AG08396 (cell line): ENCODE data around the gene SLIT1.

Experiments used
- DNase-seq: peaks from one replicate; pipeline ENCODE4 v3.0.0; 2012; ENCODE audit warnings: low spot score, mixed read lengths

Gene SLIT1

DNA sequence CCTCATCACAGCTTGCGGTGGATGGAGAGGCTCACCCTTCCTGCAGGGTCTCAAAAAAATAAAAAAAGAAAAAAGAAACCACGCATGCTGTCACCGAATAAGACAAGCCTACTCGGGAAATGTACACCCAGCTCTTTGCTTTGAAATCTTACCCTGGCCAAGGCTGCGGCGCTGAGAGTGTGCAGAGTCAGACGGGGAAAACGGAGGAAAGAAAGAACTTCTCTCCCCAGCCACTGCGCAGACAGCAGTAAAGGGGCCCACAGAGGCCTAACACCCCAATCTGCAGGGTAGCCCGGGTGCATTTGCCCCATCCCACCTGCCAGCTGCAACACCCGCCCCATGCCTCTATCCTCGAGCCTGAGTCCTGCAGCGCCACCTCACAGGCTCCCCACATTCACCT is 14.8 kb downstream of the SLIT1 start:
- DNase-seq: no peak

DNA sequence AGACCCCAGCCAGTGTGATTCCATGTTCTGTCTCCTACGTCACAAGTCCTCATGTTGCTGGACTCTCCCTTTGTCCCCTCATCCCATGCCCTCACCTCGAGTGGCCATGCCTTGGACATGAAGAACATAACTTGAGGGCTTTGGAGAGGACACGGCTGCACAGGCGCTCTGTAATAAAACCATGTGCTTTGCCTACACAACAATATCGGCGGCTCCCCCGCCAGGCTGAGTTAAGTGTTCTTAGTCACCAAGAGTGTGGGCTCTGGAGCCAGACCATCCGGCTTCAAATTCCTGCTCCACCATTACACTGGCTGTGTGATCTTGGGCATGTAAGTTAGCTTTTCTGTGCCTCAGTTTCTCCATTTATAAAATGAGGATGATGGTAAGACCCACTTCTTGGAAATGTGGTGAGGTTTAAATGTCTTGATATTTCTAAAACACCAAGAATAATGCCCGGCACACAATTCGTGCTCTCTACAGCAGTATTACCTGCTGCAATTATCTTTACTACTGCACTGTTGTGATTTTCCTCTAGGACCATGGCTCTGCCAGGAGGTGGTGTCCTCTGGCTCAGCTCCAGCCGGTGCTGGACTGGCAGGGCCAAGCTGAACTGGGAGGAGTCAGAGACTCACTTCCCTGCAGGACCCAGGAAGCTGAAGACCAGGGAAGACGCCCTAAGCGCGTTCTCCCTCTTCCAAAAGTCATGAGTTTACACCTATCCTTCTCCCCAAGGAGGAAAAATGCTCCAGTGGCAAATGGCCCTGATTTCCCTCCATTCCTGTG is 15.7 kb downstream of the SLIT1 start:
- DNase-seq: no peak

DNA sequence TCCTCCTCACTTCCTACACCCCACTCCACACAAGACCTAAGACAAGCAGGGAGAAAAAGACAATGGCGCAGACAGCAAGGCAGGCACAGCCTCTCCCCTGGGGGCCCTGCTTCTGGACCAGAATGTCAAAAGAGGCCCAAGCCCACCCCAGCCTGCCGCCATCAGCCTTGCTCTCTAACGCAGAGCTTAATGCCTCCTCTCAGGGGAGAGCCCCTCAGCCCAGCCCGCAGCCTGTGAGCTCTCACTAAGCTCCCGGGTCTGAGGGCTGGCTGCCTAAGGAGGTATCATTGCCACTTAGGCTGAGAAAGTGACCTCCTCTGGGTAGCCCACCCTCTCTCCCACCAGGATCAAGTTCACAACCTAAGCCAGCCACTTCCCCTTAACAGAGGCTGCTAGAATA is 16.7 kb downstream of the SLIT1 start:
- DNase-seq: no peak

DNA sequence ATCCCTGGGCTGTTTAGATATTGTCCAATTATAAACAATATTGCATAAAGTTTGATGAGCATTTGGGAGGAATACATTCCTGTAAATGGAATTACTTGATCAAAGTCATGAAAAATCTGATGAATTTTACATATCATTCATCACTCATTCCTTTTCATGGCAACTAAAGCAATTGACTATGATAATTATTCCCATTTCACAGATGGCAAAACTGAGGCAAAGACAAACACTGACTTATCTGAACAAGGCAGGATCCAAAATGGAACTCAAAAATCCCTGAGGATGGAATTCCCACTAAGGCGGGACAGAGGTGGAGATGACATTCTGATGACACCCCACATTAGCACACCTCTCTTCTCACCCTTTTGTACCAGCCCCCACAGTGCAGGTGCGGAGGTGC is 17.1 kb downstream of the SLIT1 start:
- DNase-seq: no peak

DNA sequence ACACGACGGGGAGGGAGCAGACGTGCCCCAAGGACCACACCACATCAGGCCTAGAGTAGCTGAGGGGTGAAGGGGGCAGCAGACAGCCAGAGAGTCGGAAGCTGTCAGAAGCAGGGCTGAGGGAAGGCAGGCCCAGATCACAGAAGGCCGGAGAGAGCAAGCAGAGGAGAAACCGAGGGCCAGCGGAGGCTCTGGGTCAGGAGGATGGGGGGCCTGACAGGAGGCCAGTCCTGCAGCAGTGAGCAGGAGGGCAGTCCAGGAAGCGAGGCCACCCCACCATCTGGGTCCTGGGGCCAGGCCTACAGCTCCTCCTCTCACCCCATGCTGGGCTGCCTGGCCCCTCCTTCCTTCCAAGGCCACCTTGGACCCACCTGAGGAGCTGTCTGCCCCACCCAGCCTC is 20.3 kb downstream of the SLIT1 start:
- DNase-seq: no peak

DNA sequence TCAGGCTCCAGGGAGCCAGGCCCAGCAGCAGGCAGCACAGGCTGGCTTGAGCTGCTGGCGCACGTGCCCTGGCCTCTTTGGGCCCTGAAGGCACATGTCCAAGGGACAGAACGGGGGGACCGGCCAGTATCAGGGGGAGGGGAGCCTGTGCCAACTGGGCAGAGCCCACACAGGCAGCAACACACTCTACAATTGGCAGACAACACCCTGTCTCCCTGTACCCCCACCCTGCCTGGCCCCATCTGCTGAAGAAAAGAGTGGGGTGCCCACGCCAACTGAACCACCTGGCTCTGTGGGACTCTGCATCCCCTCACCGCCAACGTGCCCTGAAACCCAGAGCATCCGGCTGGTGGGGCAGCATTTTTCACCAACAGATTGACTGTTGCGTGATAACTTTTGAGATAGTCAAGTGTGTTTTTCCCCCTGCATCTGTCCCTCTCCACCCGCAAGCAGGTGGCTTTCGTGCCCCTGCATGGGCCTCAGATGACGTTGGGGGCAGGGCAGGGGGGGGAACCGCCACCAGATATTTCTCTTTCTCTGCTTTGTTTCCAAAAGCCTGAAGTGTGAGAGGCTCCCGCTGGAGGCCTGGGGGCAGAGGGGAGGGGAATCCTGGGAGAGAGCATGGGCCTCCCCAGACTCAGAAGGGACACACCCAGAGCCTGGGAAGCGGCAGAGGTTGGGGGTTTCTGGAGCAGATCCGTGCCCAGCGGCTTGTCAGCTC is 21.8 kb downstream of the SLIT1 start:
- no peak for DNase-seq

DNA sequence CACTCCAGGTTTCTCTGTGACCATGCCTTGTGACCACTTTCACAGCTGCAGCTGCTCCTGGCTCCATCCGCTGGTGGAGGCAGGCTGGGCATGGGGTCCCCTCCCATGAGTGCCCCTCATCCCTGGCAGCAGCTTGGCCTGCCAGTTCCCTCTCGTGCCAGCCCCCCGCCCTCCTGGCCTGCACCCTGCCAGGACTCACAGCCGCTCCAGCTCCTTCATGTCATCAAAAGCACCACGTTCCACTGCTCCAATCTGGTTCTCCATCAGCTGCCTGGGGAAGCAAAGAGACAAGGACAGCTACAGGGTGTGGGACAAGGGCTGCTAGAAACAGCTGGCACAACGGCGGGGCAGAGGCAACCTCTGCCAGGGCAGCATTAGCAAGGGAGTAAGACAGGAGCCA is 22.6 kb downstream of the SLIT1 start:
- no peak for DNase-seq

DNA sequence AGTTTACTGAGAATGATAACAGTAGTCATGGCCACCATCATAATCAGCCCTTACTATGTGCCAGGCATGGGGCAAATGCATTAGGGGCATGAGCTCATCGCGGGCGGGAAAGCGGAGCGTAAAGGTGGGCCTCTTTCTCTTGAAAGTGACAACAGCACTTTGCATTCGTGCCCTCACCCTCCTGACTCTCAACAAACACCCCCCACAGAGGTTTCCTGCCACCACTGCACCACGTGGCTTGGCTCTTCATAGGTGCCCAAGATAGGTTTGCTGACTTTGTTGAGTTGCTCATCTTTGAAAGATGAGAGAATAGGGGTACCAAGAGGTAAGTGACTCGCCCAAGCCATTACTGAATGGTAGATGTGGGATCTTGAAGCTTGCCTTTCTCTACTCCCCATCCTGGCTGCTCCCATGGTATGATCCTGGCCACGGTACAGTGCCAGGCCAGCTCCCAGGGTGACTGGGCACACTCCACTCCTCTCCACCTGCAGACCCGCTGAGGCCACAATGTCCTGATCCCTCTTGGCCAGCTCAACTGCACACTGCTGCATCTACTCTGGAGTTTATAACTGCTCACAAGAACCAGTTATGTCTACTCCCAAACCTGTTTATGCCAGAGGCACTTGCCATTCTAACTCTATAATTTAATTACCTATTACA is 26.0 kb downstream of the SLIT1 start:
- DNase-seq: no peak

DNA sequence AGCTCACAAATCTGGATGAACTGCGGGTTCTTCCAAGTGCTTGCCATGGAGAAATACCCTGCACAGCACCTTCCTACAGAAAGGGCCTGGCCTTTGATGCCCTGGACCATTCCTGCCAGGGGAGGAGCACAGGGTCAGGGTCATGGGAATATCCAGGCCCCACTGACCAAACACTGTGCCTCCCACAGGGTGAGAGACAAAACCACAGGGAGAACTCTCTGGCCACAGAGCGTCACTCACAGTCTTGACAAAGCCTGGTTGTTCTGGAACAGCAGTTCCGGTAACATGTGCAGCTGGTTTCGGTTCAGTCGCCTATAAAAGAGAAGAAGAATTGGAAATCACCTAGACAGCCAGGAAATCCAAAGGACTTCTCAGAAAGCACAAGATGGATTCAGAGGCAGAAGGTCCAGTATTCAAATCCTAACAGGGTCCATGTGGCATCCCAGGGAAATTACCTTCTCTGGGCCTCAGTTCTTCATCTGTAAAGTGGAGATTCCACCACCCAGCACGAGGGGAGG is 28.1 kb downstream of the SLIT1 start:
- DNase-seq: no peak

DNA sequence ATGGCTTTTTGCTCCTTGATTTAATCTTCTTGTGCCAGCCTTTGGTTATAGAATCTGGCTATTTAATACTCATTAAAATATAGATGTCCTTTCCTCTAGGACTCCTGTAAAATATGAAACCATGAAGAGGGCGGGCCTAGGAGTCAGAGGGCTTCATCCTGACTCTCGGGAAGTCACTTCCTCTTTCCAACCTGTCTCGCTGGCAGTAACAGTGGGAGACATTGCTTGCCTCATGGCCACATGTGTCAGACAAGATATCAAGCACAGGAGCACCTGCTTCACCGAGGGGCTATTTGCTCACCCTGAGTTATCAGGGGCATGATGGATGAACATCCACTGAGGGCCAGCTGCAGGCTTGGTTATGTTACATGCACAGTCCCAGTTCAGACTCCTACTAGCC is 31.0 kb downstream of the SLIT1 start:
- no peak for DNase-seq

DNA sequence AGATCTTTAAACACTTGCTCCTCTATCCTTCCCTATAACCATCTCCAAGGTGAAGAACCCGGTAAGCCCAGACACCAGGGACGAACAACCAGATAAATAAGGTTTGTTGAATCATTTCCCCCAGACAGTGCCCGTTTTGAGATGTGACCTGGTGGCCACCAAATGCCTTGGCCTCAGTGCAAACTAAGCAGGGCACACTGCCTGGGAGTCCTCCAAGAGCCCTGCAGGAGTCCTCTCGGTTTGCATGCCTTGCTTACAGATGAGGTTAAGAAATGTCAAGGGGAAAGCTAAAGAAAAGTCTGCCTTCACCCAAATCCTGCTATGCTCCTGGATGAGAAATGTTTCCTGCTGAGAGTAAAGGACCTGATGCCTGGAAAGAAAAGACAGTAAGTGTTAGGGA is 31.6 kb downstream of the SLIT1 start:
- no peak for DNase-seq

DNA sequence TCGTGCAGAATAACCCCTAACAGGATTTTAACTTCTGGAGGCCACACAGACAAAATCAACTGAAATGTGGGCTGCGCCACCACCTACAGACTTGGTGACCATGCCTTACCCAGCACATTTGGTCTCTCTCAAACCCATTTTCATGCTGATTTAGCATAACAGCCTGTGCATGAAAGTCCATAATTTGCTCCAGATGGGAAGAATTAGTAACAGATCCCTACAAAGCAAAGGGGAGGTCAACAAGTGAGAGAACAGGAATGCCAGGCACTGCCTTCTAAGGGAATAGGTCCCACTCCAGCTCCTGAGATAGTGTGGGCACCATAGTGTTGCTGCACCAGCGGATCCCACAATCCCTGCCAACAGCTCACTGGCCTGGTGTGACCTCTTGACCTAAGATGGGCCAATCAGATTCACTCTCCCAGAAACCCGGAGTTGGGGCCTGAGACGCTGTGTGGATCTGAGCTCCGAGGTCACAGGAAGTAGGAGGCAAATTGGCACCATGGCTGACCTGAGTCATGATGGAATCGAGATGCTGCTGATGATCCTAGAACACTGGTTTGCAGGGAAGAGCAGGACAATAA is 32.4 kb downstream of the SLIT1 start:
- DNase-seq: no peak

DNA sequence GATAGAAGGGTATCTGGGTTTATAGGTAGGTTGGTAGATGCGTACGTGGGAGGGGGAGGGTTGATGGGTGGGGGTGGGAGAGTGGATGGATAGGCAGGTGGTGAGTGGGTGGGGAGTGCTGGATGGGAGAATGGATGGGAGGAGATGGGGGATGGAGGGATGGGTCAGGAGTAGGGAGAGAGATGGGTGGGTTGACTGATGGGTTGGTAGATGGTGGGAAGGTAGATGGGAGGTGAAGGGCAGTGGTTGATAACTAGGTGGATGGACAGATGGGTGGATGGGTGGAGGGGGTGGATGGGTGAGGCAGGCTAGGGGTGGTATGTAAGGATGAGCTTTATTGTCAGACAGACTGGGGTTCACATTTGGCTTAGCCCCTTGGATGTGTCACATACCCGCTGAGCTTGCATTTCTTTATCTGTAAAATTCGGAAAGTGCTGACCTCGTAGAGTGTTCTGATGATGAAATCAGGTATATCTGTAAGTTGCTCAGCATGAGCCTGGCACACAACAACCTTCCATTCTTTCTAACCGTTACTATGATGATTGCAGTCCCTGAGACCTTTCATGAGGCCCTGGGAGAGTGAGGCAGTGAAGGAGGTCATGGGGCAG is 34.3 kb downstream of the SLIT1 start:
- DNase-seq: no peak

DNA sequence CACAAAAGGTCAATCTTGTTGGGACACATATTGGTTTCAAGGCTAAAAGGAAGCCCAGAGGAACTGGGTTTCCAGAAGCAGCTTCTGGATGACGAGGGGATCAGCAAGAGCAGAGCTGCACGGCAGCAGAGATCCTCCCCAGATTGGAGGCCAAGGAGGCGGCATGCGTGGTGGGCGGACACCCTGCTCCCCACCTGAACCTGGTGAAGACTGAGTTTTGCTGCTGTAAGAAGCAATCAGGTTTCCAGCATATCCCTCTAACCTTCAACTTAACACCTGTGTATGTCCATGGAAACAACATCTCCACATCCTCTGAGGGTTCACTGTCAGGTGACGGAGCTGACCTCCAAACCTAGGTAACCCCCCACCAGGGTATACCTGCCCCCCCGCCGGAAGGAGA is 35.1 kb downstream of the SLIT1 start:
- no peak for DNase-seq

DNA sequence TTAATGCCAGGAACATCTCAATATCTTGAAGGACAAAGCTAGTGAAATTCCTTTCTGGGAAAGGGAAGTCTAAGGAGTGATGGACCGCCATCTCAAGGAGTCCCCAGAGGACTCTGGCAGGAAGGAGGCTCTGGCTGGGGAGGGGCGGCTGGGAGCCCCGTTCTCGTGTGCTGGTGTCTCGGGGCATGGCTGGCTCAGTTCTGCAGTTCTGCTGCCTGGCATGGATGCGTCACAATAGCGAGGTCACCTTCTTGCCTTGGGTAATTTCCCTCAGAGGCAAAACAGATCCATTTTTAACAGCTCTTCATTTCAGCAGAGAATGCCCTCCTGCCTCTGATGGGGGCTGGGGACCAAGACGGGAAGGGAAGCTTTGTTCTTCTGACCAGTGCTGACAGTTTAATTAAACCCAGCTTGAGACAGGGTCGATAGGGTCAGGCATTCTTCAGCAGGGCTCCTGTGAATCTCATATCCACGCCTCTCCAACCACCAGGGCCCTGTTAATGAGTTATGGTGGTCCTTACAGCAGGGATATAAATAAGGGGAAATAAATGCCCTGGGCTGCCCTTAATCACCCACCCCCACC is 35.7 kb downstream of the SLIT1 start:
- no peak for DNase-seq

DNA sequence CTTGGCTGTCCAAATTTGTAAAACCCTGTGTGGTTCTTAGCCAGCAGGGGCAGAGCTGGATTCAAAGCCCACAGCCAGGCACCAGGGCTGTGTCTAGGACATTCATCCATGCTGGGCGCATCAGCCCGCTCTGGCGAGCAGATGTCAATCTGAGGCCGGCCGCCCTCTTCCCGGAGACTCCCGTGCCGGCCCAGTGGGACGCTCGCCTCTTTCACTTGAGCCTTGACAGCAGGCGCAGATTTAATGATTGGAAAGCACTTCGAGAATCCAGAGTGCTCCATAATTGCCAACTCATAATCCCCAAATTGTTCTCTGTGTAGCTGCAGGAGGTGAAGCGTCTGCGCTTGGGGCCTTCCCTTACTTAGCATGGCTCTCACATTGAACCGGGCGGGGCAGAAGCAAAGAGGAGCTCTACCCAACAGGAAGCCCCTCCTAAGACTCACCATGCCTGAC is 36.7 kb downstream of the SLIT1 start:
- DNase-seq: no peak

DNA sequence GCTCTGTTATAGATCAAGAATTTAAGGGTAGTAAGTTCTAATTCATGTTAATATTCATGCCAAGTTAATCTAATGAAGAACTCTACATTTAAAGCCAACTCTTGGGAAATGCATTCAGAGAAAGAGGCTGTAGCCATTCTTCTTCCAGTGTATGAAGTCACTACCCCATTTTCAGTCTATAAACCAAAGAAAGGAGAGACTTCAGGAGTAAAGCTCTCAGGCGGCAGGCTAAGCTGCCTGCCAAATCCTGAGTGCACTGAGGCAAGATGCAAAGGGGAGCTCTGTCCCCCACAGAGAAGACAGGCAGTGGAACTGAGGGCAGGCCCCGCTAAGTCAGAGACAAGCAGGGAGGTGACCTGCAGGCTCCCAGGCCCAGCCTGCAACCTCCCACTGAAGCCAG is 41.5 kb downstream of the SLIT1 start:
- DNase-seq: no peak

DNA sequence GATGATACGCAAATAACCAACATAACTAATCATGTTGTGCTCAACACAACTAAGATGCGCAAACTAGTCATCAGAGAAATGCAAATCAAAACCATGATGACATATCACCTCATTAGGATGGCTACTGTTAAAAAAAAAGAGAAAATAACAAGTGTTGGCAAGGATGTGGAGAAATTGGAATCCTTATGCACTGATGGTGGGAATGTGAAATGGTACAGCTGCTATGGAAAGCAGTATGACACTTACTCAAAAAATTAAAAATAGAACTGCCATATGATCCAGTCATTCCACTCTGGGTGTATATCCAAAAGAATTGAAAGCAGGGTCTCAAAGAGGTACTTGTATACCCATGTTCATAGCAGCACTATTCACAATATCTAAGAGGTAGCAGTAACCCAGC is 42.9 kb downstream of the SLIT1 start:
- DNase-seq: no peak

DNA sequence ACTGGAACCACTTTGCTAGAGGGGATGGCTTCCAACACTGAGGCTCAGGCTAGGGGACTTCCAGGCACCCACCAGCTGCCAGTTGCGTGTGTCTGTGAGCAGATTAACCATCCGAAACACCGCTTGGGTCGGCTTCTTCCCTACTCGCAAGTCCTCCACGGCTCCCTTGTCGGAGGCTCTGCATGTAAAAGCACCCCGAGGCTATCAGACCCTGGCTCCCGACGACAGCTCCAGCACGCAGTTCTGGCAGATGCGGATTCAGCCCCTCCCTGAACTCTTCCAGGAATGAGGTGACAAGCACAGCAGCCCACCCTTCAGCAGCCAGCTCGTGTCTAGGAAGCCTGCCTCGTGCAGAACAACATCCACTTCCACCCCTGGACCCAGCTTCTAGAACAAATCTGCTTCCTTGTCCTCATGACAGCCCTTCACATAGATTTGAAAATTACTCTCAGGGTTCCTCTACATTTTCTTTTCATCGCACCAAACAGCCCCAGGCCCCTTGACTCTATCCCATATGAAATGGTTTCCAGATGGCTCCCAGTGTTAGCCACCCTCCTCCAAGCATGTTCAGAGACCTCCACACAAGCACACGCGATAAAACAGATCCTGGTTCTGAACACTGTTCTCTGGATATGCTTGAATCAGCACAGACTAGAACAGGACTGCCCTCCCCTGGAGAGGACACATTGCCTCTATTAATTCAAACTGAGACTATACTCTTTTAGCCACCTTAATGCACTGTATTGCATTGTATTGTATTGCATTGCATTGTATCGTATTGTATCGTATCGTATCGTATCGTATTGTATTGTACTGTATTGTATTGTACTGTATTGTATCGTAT is 44.6 kb downstream of the SLIT1 start:
- DNase-seq: no peak

DNA sequence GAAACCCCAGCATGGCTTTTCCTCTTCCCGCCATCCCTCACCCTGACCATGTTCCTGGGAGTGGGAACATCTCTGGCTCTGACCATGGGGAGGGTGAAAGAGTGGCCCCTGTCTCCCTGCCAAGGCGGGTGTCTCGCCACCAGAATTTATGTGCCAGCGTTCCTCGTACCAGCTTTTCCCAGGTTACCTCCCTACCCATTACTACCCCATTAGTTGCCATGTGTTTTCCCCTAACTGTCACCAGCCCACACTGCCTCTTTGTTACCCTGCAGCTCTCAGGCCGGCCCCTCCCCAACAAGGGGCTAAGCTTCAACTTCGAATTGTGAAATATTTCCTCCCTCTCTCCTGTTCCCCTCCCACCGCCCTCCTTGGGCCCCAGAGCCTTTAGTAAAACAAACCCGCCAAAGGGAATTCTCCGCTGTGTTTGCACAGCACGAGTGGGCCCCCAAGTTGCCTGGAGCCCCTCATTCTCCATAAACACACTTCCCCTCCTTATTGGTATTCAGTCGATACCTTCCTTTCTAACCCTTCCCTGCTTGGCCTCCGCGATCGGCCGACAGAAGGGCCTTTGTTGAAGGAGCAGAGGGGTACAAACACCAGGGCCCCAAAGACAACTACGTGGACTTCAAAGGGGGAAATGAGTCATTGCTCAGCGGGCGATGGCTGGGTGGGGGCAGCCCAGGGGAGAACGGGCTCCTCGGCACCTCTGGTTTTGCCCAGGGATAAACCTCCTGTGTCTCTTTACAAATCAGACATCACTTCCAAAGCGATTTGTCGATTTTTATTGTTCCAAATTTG is 45.5 kb downstream of the SLIT1 start:
- no peak for DNase-seq
